ENCODE measurements around the gene HOXA13.

GRCh38 chr7:27247000-27247399 is 47.1 kb upstream of the HOXA13 start:
- no peak for TF ChIP-seq CTCF (conservative IDR thresholded peaks at IDR 0.05 in 1 of 2, IDR thresholded peaks at IDR 0.05 in 1 of 2; ENCODE audit: extremely low read depth in 1 of 2, insufficient read depth in 1 of 2, low read depth in 1 of 2, low read length in 2 of 2)
- no peak for TF ChIP-seq EZH2 (IDR thresholded peaks at IDR 0.05; ENCODE audit: borderline replicate concordance, low read length)
